ENCODE data around the gene RAB11FIP3. TPM values are rescaled to one million over a fixed set of nuclear protein-coding genes. Genes with fewer than 3 reads are reported as not detected.

RAB11FIP3 gene
- total RNA-seq, 1 experiment from 2014 or later: 12.8 TPM

- peak overlapping the region; percentile 43 to 59 for H3K4me3 ChIP-seq (replicated peaks in 1 of 2; ENCODE audit: low read depth in 1 of 2, low read length in 2 of 2)
- peak overlapping the region; percentile 52 for H3K9ac ChIP-seq (ENCODE audit: low read length)
- H4K20me1 ChIP-seq (ENCODE audit: insufficient read depth): no peaks in the 10 kb centered on the region
- intact Hi-C loops (cut with micrococcal nuclease): no loop called here
- BruUV-seq (replicated peaks): no TSS peak
- peaks cover 15% of the 10 kb centered on the region; the same call in 1 of the 2 replicates for H3K79me2 ChIP-seq (ENCODE audit: insufficient read depth, low read length)
- no peaks in the 10 kb centered on the region for H3K27me3 ChIP-seq (ENCODE audit: insufficient read depth, low read length)
- no peak overlapping the region for H2AFZ ChIP-seq (ENCODE audit: low read depth, low read length, poor library complexity, severe bottlenecking)
- H3K27ac ChIP-seq (ENCODE audit: low read depth, low read length): peak overlapping the region; percentile 43; the same call in 1 of the 2 replicates
- RAD21 ChIA-PET (ENCODE audit: low non-redundant PET in 1 of 2, low total read pairs in 2 of 2, uncharacterized antibody in 2 of 2, unreplicated experiment in 2 of 2): no interaction called here
- H3K36me3 ChIP-seq (ENCODE audit: control insufficient read depth in 1 of 2, insufficient read depth in 2 of 2, low read length in 2 of 2): no peaks in the 10 kb centered on the region
- H3K4me2 ChIP-seq (ENCODE audit: low read length): peak overlapping the region; percentile 79
- CTCF ChIA-PET: interaction anchor here (1.2 kb wide), 1 partner anchor 62 kb away, joined by 3 read pairs; no protein-coding TSS in a partner anchor
- peaks cover 16 to 35% of the 10 kb centered on the region in 2 experiments for H3K4me1 ChIP-seq (ENCODE audit: control insufficient read depth in 1 of 2, insufficient read depth in 2 of 2, low read length in 2 of 2)
- H3K9me3 ChIP-seq (ENCODE audit: control insufficient read depth in 1 of 2, insufficient read depth in 1 of 2, low read depth in 1 of 2, low read length in 2 of 2): no peaks in the 10 kb centered on the region
- ATAC-seq (no peak; the same call in 1 of the 2 replicates), DNase-seq (ENCODE audit: low read depth, low spot score) (no peak)
- H3K9me2 ChIP-seq (ENCODE audit: insufficient read depth): no peaks in the 10 kb centered on the region
- TF ChIP-seq EZH2phosphoT487 (IDR thresholded peaks at IDR 0.05; ENCODE audit: borderline replicate concordance) (no peak), POLR2AphosphoS5 (IDR thresholded peaks at IDR 0.05; ENCODE audit: low read depth, low read length) (no peak), ATF3 (IDR thresholded peaks at IDR 0.05) (no peak), CBX3 (IDR thresholded peaks at IDR 0.05; ENCODE audit: low read depth) (no peak), ZNF274 (IDR thresholded peaks at IDR 0.05; ENCODE audit: low read depth, low read length) (no peak), SRF (IDR thresholded peaks at IDR 0.05; ENCODE audit: low read depth) (no peak), MAX (IDR thresholded peaks at IDR 0.05) (no peak)
- POLR2A ChIA-PET: no interaction called here
Measured at GRCh38 chr16:426115-426905, 861 bp downstream of the RAB11FIP3 start.

GRCh38 chr16:426906-427249 lies 1.4 kb downstream of the RAB11FIP3 start:
- Histone ChIP-seq H3K9me3 (ENCODE audit: control insufficient read depth in 1 of 2, insufficient read depth in 1 of 2, low read depth in 1 of 2, low read length in 2 of 2) (no peaks in the 10 kb centered on the region), H2AFZ (ENCODE audit: low read depth, low read length, poor library complexity, severe bottlenecking) (no peak overlapping the region), H3K4me1 (ENCODE audit: control insufficient read depth in 1 of 2, insufficient read depth in 2 of 2, low read length in 2 of 2) (peaks cover 16 to 35% of the 10 kb centered on the region in 2 experiments), H3K27me3 (ENCODE audit: insufficient read depth, low read length) (no peaks in the 10 kb centered on the region), H3K9ac (ENCODE audit: low read length) (peak overlapping the region; percentile 52; the same call in 1 of the 2 replicates), H3K36me3 (ENCODE audit: control insufficient read depth in 1 of 2, insufficient read depth in 2 of 2, low read length in 2 of 2) (no peaks in the 10 kb centered on the region), H4K20me1 (ENCODE audit: insufficient read depth) (no peaks in the 10 kb centered on the region), H3K79me2 (ENCODE audit: insufficient read depth, low read length) (peaks cover 15% of the 10 kb centered on the region; the same call in 1 of the 2 replicates), H3K9me2 (ENCODE audit: insufficient read depth) (no peaks in the 10 kb centered on the region), H3K4me3 (replicated peaks in 1 of 2; ENCODE audit: low read depth in 1 of 2, low read length in 2 of 2) (peak overlapping the region; percentile 43 to 59), H3K27ac (ENCODE audit: low read depth, low read length) (no peak overlapping the region), H3K4me2 (ENCODE audit: low read length) (peak overlapping the region; percentile 79)
- DNase-seq (ENCODE audit: low read depth, low spot score): no peak
- ChIA-PET RAD21 (ENCODE audit: low non-redundant PET in 1 of 2, low total read pairs in 2 of 2, uncharacterized antibody in 2 of 2, unreplicated experiment in 2 of 2) (no interaction called here), CTCF (no interaction called here), POLR2A (no interaction called here)
- ATAC-seq: no peak
- intact Hi-C loops (cut with micrococcal nuclease): no loop called here
- BruUV-seq (replicated peaks): no TSS peak
- TF ChIP-seq REST (IDR thresholded peaks at IDR 0.05; ENCODE audit: low read depth): no peak
- TF ChIP-seq CTCF (IDR thresholded peaks at IDR 0.05 in 2 of 3, conservative IDR thresholded peaks at IDR 0.05 in 1 of 3; ENCODE audit: borderline replicate concordance in 1 of 3, insufficient read depth in 1 of 3, low read depth in 2 of 3, low read length in 2 of 3): no peak
- TF ChIP-seq SRF (IDR thresholded peaks at IDR 0.05; ENCODE audit: low read depth): no peak
- TF ChIP-seq ZNF274 (IDR thresholded peaks at IDR 0.05; ENCODE audit: low read depth, low read length): no peak
- no peak for TF ChIP-seq MAX (IDR thresholded peaks at IDR 0.05)
- no peak for TF ChIP-seq SIN3A (IDR thresholded peaks at IDR 0.05; ENCODE audit: low read depth)
- TF ChIP-seq ATF3 (IDR thresholded peaks at IDR 0.05): no peak
